ENCODE results near the gene ATP1B3.
"Not testable (repeated sequence)": the region's sequence is repeated elsewhere in the genome, so short reads cannot be mapped to it uniquely, and the experiment has no call there.

The ATP1B3 gene

GRCh38 chr3:141949972-141950371 is 73.5 kb downstream of the ATP1B3 start:
- DNase-seq = no peak

DNA sequence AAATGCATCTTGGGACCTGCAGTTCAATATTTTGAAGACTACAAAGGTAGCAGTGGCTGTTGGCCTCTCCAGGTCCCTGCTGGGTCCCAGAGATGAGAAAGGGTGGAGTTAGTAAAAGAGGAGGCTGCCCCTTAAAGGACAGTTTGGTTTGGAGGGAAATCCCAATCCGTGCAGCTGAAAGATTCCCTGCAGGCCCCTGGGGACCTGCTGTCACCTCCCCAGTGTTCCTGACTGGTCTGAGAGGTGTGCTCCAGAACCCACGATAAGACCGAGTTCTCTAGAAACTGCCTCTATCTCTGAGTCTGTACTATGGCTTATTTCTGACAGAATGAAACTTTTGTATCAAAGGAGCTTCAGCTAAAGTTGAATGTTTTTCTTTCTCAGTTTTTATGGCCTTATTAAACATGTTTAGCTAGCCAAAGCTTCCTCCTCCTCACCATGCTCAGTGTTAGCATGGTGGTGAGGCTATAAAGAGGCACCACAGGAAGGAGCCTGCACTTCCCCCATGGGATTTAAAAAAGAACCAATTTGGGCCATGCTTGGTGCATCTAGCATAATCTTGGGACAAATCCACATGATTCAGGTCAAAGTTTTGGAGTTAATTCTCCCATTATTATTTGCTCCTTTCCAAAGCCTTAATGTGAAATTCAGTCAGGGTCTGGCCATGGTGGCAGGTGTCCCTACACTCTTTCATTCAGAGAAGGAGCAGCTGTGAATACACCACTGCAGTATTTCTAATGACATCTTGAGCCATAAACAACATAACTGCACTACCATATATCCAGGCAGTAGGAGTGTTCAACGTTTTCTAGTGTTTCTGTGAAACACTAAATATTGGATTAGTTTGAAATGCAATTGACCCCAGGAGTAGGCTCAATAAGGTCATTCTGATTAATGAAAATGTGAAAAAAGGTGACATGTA is 74.4 kb downstream of the ATP1B3 start:
- no peak for DNase-seq

DNA sequence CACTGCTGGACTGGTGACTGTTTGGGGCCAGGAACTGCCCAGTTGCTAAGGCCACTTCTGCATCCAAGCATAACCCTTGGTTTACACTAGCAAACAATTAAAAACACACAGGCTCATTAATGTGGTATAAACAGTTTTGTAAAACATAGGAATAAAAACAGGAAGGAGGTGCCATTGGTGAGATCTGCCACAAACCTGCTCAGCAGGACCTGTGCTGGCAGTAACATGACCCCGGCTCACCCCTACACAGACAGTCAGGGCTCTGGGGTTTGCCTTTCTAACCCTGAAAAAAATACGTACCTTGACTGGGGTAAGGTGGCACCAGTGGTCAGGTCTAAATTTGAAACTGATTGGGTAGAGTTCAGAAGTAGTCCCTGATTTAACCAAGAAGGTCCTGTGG is 76.2 kb downstream of the ATP1B3 start:
- DNase-seq = no peak

DNA sequence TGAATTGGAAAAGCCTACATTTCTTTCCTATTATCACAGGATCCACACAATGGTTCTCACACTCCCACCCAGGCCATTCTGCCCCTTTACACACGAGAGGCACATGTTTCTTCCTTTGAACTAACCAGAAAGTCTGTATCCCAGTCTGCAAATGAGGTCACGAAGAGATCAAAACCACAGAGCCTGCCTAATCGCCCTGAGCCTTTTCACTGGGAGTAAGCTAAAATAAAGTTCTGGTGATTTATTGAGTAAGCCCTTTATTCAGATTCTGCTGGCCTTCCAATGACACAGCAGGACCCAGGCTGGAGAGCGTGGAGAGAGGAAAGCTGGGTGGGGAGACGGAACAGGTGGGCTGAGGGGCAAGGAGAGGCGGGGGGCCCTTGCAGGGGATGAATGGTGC is 78.7 kb downstream of the ATP1B3 start:
- no peak for DNase-seq

DNA sequence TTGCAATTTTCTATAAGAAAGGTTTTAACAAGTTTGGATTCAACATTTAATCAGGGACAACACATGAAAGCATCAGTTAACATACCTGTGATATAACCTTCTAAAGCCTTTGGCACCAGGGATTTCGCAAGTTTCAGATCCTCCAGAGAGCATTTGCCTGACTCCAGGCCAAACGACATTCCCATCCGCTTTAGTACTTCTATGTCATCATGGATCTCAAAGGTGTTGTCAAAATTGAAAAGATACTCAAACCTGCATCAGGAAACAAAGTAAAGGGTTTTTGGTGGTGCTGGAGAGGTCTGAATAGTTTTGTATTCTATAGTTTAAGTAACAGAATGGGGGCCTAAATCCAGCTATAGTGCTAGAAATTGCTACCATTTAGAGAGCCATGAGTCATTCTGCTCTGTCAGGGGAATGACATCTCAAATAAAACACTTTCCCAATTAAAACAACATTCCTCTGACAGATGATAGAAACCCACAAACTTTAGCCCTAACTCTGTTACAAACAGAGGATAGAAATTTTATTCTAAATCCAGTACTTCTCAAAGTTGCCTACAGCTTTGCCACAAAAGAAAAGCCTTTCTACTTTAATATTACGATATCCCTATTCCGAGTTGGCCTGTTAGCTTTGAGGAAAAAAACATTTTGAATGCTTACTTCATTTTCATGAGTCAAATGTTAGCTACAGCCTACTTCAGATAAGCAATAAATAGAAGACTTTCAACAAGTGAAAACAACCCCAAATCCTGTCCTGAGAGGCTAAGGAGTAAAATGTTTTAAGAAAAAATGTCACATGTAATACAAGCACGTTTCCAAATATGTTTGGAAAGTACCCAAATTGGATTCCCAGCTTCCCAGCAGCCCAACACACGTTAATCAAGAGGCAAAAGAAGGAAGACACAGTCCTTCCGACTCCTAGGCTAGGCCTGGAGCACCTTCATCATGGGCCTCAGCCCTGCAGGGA is 83.4 kb downstream of the ATP1B3 start:
- no peak for DNase-seq

DNA sequence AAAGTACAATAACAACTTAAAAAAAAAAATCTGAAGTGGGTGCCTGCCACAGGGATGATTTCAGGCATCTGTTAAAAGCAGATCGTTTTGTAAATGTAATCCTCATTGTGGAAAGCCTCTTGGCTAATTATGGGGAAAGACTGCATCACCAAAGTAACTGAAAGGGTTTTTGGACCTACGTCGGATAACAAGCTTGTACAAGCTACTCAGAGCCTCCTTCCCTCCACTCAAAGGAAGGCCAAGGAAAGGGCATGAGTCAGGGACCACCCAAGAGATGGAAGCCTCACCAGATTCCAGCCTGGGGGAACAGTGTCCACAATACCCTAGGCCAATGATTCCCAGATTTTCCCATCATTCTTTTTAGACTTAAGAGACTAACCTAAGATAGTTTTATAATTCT is 84.3 kb downstream of the ATP1B3 start:
- DNase-seq = no peak

GRCh38 chr3:141963301-141963700 is 86.9 kb downstream of the ATP1B3 start:
- no peak for DNase-seq

- no peak for DNase-seq
These were observed 89.0 kb downstream of the ATP1B3 start for GRCh38 chr3:141965471-141965870.

- DNase-seq = no peak
These were observed 93.3 kb downstream of the ATP1B3 start for GRCh38 chr3:141969711-141970110.

GRCh38 chr3:141971571-141971970 is 95.1 kb downstream of the ATP1B3 start:
- DNase-seq = no peak

GRCh38 chr3:141972399-141972798 is 96.0 kb downstream of the ATP1B3 start:
- DNase-seq = no peak

GRCh38 chr3:141974777-141975176 is 98.3 kb downstream of the ATP1B3 start:
- not testable (repeated sequence) for DNase-seq

Measured in NCI-H1417 treated with DMSO at 0.1 percent for 48 hours (cell line).